HS-27A (cell line): ENCODE data around the gene ORM2.

ENCODE experiments used
- DNase-seq: peaks from one replicate; pipeline ENCODE4 v3.0.0-alpha.2; 2012; ENCODE audit warnings: low read depth, missing footprints

ORM2 gene

DNA sequence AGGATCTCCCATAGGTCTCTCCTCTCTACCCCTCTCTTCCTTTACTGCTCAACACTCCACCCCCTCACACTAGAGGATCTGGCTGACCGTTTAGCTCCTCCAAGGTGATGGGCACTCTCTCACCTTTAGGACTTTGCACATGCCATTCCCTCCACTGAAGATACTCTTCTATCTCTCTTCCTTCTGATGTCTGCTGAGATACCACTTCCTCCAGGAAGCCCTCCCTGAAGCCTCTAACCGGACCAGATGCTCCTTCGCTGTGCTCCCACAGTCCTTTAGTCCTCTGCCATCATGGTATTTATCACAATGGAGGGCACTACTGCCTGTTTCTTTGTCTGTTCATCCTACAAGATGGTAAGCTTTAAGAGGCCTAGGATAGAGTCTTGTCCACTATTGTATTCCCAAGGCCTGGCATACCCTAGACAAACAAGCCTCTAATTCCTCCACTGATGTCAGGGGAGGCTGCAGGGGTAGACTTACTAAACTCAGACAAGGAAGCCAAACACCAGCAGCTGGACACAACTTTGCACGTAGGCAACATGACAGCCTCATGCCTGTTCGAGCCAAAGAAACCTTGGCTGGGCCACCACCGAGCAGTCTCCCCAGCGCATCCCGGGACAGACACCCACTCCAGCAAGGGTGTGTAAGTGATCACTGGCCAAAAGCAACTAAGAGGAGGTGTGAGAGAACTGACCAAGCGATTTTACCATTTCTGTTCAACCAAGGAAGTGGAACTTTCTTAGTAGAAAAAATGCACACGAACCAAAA lies 20.2 kb downstream of the ORM2 start:
- no peak for DNase-seq

DNA sequence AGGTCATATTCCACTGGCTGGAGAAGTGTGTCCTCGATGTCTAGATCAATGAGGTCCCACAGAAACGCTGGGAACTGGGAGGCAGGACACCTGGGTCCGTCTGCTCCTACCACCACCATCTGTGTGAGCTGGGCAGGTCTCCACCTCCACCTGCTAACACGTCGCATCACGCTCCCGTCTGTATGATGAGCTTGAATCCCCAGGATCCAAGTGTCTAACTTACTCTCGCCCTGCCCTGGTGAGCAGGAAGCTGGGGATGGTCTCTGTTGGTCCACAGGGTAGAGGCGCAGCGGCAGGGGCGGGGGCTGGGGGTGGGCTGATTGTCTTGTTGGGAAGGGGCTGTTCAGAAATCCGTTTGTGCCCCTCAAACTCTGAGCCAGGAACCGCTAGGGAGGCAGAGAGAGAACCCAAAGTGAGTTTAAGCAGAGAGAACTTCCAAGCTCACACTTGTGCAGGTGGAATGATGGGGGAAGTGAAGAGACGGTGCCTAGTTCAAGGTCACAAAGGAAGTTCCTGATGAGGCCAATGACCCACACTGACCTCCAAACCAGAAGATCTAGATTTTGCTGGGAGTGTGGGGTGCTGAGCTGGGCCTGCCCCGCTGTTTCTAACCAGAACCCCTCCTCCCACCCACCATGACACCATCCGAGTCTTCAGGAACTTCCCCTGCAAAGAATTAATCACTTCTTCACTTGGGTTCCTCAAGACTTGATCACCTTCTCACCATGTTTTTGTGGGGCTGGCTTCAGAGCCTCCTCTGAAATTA lies 21.1 kb downstream of the ORM2 start:
- DNase-seq = no peak

DNA sequence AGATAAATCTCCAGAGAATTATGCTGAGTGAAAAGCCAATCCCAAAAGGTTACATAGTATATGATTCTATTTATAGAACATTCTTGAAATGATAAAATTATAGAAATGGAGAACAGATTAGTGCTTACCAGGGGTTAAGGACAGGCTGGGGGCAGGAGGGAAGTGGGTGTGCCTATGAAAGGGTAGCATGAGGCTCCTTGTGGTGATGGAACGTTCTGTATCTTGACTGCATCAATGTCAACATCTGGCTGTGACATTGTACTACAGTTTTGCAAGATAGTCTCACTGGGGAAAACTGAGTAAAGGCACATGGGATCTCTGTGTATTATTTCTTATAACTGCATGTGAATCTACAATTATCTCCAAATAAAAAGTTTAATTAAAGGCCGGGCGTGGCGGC lies 22.3 kb downstream of the ORM2 start:
- no peak for DNase-seq

DNA sequence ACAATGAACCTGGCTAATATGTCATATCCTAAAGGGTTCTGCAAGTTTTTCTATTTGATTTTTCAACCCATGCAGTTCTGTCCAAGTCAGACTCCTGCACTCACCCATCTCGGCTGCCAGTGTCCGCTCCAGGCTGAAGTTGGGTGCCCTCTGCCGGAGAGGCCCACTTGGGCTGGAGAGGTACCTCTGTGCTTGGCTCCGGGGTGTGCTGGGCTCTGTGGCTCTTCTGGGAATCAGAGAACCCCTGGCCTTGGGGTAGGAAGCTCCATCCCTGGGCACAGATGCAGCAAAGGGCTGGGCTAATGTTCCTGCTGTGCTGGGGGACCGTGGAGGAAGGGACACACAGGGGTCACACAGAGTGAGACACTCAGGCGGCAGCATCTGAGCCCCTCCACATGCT lies 26.2 kb downstream of the ORM2 start:
- DNase-seq = no peak

DNA sequence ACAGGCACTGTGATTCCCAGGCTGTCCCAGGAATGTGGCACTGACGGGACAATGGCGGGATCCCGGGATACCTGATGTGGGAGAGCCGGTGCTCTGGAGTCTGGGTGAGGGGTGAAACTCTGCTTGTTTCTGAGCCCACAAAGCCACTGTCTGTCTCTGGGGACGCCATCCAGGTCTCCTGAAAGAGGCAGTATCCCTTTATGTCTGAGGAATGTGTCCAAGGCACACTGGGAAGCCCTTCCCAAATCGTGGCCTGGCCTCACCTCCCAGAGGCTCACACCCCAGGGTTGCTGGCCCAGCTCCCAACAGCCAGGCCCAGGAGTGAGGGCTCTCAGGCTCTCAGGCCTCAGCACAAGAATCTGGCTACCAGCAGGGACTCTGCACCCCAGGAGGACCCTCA lies 27.1 kb downstream of the ORM2 start:
- no peak for DNase-seq

DNA sequence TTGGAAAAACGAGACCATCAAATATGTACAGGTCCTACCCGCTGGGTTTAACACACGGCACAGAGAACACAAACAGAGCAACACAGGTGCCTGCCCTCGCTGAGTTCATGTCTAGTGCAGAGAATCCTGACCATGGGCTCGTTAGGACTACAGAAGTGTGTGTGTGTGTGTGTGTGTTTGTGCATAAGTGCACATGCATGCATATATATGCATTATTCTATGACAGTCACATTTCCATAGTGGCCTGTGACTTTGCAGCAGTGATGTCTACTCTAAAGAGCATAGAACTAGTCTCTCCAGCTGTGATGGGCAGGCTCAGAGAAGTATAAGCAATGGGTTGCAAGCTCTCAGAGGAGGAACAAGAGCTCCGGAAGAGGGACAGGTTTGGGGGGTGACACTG lies 27.7 kb downstream of the ORM2 start:
- no peak for DNase-seq

DNA sequence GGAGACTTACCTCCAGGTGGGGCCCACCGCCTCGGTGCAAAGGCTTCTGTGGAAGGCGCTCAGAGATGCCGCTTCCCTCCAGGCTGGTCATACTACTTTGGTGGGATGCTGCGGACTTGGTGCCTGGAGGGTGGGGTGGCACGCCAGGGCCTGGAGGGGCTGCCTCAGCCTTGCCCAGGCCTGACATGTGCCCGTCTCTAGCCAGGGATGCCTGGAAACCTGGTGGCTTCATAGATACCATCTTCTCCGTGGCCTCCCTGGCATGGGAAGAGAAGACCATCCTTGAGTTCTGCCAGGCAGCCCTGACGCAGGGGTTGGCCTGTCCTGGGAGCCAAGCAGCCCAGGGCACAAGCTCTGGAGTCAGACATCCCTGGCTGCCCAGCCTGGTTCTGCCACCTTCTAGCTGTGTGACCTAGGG lies 28.3 kb downstream of the ORM2 start:
- no peak for DNase-seq

DNA sequence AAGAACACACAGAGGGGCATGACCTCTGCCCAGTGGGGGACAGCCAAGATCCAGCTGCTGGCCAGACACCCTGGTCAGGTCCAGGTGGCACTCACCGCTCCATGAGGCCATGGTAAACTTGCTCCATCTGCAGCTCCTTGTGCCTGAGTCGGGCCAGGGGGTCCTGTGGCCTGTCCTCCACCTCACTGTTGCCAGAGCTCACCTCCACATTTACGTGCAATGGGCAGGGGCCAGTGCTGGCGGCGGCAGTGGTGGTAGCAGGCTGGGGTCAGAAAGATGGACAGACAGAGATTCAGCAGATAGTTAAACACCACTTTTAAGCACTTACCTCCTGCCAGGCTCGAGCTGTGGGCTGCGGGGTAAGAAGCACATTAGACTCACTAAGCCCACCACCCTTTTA lies 30.1 kb downstream of the ORM2 start:
- DNase-seq = no peak

DNA sequence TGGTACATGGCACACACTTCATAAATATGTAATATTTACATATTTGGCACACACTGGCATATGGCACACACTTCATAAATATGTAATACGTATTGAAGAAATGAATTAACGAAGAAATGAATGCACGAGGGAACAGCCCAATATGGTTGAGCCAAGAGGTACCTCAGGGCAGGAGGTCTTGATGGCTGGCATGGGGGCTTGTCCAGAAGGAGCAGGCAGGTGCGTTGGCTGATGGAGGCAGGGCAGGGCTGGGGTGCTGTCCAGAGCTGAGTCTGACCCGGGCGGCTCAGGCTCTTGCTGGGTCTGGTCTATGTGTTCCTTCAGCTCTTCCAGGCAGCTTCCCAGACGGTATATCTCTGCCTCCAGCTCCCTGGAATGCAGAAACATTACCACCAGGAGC lies 31.9 kb downstream of the ORM2 start:
- DNase-seq = no peak

DNA sequence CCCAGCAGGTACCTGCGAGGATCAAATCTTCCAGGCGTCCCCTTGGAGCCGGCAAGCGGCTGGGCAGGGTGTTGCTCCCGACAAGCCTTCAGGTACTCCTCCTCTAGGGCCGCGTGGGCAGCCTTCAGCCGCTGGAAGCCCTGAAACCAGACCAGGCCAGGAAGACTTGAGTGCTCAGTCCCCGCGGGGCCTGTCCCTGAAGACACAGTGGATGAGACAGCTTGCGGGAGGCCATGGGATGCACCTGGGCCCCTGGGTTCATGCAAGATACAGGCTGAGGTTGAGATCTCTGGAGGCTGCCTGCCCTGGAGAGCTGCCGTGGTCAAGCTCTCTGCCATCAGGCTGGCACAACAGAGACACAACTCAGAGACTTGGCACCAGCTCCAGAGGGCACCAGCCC lies 32.7 kb downstream of the ORM2 start:
- no peak for DNase-seq

DNA sequence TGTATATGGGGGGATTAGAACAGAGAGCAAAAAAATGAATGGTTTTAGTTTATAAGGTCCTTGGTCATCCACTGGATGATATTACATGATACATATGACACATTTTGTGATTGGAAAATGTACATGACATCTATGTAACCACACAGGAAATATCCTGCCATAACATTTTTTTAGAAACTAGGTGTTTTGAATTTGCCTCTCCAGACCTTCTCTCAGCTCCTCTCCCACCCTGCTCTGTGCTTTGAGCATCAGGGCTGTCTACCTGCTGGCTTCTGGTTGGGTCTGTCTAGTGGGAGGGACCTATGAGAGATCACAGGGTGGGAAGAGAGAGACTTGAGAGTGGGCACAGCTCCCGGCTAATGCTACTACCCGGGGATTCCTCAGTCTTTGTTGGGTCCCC lies 33.8 kb downstream of the ORM2 start:
- DNase-seq = no peak

DNA sequence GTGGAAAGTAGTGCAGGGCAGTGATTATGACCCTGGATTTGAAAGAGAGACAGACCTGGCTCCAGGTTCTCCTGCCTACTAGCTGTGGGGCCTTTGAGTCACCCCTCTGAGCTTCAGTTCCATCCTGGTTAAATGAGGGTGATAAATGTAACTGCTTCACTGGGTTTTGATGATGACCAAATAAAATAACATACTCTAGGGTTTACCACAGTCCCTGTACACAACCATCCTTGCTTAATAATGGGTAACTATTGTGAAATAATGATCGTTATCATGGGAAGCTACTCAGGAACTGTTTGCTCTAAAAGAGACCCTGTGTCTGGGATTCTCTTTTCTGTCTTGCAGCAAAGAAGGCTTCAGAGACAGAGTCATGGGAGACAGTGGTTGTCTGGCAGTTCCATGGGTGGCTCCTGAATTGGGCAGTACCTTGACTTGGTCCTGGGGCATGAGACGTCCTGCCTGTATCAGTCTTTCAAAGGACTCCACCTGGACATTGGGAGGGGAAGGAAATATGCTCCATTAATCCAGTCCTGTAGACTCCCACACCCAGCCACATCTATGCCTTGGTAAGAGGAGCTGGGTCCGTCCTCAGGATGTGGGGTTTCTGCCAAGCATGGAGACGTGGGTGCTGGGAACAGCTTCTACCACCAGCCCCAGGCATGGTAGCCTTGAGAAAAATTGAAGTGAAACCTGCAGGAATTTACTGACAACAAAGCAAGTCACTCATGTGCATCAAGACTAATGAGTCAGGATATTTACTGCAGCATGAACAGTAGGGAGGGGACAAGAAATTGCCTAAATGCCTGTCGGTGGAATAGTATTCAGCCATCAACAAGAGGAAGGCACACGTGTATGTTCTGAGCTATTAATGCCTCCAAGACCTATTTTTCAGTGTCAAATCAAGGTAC lies 34.7 kb downstream of the ORM2 start:
- DNase-seq = no peak

DNA sequence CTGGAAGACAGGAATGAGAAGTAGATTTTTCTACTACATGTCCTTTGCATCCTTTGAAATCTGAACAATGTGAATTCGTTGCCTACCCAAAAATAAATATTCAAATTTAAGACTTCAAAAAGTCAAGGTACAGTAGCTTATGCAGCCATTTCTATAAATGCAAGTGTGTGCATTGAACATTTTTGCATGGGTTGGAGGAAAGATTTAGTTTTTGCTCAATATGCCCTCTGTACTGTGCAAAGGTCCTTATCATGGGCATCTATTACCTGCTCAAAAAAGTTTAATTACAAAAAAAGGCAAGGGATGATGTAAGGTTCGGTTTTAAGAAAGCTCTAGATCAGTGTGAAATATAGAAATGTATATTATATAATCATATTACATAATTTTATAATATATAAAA lies 35.5 kb downstream of the ORM2 start:
- no peak for DNase-seq

DNA sequence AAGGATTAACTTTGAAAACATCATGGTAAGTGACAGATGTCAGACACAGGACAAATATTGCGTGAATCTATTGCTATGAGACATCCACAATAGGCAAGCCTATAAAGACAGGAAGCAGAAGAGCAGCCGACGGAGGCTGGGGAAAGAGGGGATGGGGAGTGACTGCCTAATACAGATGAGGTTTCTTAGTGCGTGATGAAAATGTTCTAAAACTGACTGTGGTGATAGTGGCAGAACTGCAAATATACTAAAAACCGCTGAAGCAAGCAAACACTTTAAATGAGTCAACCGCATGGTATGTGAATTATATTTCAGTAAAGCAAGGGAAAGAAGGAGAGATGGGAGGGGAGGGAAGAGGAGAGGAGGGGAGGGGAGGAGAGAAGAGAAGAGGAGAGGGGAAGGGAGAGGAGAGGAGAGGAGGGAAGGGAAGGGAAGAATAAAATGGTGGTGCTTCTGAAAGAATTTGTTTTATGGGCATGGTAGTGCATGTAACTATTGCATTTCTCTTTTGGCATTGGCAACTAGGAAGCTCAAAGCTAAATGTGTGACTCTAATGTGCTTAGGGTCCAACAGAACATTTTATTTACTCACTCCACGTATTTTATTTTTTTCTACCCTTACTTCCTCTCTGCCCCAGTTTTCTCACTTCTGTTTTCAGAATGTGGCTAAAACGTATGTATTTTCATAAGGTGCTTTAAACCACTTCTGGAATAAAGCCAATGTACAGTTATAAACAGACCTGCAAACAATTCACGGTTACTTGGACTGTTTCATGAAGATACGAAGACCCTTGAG lies 36.9 kb downstream of the ORM2 start:
- peak; percentile 61 for DNase-seq

DNA sequence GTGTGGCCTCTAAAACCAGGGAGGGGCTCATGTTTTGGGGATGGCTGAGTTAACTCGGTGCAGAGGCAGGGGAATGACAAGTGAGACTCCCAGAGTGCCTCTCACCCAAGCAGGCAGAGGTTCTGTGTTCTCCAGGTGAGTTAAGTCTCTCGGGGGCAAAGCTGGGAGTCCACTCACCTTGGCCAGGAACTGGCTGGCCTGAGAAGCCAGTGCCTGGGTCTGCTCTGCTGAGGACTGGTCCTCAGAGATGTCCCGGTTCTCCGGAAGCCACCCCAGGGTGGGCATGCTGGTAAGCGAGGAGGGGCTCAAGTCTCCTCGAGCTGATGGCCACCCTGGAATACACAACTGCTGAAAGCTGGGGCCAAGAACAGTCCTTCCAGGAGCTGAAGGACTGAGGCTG lies 37.7 kb downstream of the ORM2 start:
- DNase-seq = no peak

DNA sequence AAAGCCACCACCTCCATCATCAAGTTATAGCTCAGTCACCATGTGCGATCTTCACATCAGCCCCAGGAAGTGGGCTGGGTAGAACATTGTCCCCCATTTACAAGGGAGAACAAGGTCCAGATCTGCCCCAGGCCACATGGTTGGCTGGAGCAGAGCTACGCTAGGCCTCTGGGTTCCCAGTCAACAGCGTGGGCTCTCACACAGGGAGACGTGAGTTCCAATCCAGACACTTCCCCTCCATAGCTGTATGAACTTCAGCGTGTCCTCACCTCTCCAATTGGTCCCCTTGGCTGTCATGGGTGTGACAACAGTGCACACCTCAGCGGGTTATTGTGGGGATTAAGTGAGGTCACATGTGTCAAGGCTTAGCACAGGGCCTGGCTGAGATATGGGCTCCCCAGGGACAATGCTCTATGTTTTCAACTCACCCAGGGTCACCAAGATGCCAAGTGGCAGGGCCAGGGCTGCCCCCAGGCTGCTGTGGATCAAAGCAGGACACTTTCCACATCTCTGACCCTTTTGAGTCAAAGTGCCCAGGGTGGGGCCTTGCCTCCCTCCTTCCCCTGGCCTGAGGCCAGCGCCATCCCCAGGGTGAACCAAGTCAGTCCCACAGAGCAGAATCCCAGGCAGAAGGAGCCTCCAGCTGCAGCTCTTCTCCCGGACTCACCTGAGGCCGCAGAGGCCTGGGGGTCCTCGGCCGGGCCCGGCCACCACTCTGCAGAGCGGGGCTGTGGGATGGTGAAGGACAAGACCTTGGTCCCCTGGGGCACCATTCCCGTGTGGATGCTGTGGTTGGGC lies 38.3 kb downstream of the ORM2 start:
- no peak for DNase-seq

DNA sequence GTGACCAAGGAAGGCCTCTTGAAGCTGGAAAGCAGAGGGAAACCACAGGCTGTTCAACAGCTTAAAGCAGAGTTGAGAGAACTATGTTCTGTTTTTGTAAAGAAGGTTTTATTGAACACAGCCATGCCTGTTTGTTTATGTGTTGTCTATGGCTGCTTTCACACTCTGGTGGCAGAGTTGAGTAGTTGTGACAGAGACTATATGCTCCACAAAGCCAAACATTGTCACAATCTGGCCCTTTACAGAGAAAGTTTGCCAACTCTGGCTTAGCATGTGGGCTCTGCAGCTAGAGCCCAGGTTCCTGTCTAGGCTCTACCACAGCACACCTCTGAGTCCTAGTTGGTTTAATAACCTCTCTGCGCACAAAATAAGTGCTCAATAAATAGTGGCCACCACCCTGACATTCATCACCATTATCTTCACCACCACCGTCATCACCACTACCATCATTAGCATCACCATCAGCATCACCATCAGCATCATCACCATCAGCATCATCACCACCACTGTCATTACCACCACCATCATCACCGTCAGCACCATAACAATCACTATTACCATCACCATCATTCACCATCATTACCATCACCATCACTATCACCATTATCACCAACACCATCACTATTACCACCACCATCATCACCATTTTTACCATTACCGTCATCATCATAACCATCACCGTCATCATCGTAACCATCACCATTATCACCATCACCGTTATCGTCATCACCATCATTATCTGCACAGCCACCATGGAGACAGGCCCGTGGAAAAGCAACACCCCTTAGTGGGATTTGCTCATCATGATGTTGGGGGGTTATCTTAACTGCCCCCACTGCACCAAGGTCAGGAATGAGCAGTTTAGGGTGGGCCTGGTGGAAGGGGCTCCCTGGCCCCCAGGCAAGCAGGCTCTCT lies 39.8 kb downstream of the ORM2 start:
- no peak for DNase-seq

DNA sequence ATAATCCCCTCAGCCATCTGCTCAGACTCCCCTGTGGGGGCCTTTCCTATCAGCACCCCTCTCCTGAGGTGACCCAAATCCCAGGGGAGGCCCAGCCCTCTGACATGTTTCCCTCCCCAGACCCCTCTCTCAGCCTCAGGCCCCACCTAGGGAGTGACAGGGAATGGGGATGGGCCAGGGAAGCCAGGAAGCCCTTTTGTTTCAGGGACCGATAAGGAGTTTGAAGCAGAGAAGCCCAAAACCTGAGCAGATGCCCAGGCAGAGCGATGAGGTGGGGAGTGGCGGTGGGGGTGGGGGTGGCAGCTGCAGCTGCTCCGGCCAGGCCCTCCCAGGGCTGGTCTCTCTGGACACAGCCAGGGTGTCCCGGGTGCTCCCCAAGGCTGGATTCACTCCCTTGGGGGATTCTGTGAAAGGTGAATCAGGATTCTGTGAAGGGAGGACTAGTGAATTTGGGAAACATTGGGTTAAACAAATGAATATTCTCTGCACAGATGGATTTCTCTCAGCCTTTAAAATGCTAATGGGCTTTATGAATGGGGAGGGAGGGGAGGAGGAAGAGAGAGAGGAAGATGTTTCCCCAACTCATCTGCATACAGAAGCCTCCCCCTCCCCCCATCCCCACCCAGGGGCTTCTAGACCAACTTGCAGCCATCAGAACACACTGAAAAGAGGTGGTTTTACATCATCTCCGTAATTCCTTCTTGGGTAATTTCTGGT lies 40.7 kb downstream of the ORM2 start:
- no peak for DNase-seq

DNA sequence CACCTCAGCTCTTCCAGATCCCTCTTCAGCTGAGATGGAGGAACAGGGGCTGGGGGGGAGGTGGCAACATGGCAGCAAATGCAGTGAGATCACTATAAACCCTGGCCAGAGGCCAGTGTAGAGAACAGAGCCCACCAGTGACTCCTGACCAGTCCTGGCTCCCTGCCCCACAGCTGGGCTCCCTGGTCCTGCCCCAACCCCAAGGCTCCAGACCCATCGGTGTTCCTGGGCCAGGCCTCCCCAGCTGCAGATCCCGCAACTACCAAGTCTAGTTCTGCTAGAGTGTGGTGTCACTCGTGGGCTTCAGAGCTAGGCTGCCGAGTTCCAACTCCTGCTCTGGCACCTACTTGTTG lies 41.3 kb downstream of the ORM2 start:
- no peak for DNase-seq
